Cardiac muscle cell (in vitro differentiated cells and primary cell): ENCODE measurements around the gene MTURN. TPM values are rescaled to one million over a fixed set of nuclear protein-coding genes. Genes with fewer than 3 reads are reported as not detected.
"Not testable (repeated sequence)": the region's sequence is repeated elsewhere in the genome, so short reads cannot be mapped to it uniquely, and the experiment has no call there.

Source experiments
- DNase-seq, 2 donors: peaks; one replicate each; pipeline versions ENCODE4 v3.0.0 to v3.0.0-alpha.2; 2010 to 2017; ENCODE audit warnings: low read depth in 1 of 2, low spot score in 1 of 2
- H3K27ac ChIP-seq: fragments of 200-600 bp; sonication (generic); 2 replicates; pipeline ENCODE4 v1.5.1; 2016
- H3K27me3 ChIP-seq: fragments of 200-600 bp; sonication (generic); 2 replicates; pipeline ENCODE4 v1.6.0; 2016; ENCODE audit warnings: control low read depth
- H3K36me3 ChIP-seq: fragments of 200-600 bp; sonication (generic); 2 replicates; pipeline ENCODE4 v1.5.1; 2016; ENCODE audit warnings: control low read depth
- H3K4me1 ChIP-seq: fragments of 200-600 bp; sonication (generic); 2 replicates; pipeline ENCODE4 v1.8.1; 2017; ENCODE audit warnings: low read depth, mild to moderate bottlenecking, mixed run types
- H3K4me3 ChIP-seq: fragments of 200-600 bp; sonication (generic); 2 replicates; pipeline ENCODE4 v1.5.1; 2016; ENCODE audit warnings: mild to moderate bottlenecking
- H3K9me3 ChIP-seq: fragments of 200-600 bp; sonication (generic); 2 replicates; pipeline ENCODE4 v1.5.1; 2017; ENCODE audit warnings: low read depth, mild to moderate bottlenecking, control low read depth
- CTCF ChIP-seq: IDR thresholded peaks from 2 replicates; pipeline ENCODE4 v1.5.1; 2012; ENCODE audit warnings: low read depth, mild to moderate bottlenecking, low read length
- polyA plus RNA-seq: library from polyadenylated mRNA; unstranded; fragments of >200 nt; fragmentation: Nextera tagmentation; extraction: Ambion mirVana; gene quantifications from 2 replicates; pipeline ENCODE4 v1.2.1, GENCODE V29; 2016
- total RNA-seq: library from RNA; depleted of rRNA; stranded (reverse); fragments of >200 nt; gene quantifications from 2 replicates; pipeline ENCODE4 v1.2.3, GENCODE V29; 2016

The MTURN gene
- total and polyA plus RNA-seq, 2 experiments from 2014 or later = 11.2 to 39.3 TPM

GRCh38 chr7:30091491-30091912 is 43.3 kb upstream of the MTURN start:
- TF ChIP-seq CTCF = no peak
- DNase-seq = peak in 1 of 2 donors; percentile 88
- no peaks in the 10 kb centered on the region for H3K36me3 ChIP-seq
- no peaks in the 10 kb centered on the region for H3K27me3 ChIP-seq
- H3K9me3 ChIP-seq = no peaks in the 10 kb centered on the region
- H3K4me3 ChIP-seq = no peak overlapping the region
- H3K4me1 ChIP-seq = no peaks in the 10 kb centered on the region
- no peak overlapping the region for H3K27ac ChIP-seq

- no peak overlapping the region for H3K27ac ChIP-seq
- DNase-seq = no peak
- TF ChIP-seq CTCF = no peak
- no peak overlapping the region for H3K4me3 ChIP-seq
- H3K9me3 ChIP-seq = no peaks in the 10 kb centered on the region
- H3K27me3 ChIP-seq = no peaks in the 10 kb centered on the region
- H3K36me3 ChIP-seq = no peaks in the 10 kb centered on the region
- no peaks in the 10 kb centered on the region for H3K4me1 ChIP-seq
Measured at GRCh38 chr7:30091987-30092386, 42.8 kb upstream of the MTURN start.

- TF ChIP-seq CTCF = no peak
- peak in 1 of 2 donors; percentile 63 for DNase-seq
- Histone ChIP-seq H3K27ac (no peak overlapping the region), H3K9me3 (no peaks in the 10 kb centered on the region), H3K4me1 (no peaks in the 10 kb centered on the region), H3K4me3 (no peak overlapping the region), H3K36me3 (no peaks in the 10 kb centered on the region), H3K27me3 (no peaks in the 10 kb centered on the region)
Measured at GRCh38 chr7:30093420-30093952, 41.3 kb upstream of the MTURN start.

GRCh38 chr7:30098599-30098998 is 36.2 kb upstream of the MTURN start:
- H3K4me3 ChIP-seq, H3K27ac ChIP-seq, H3K36me3 ChIP-seq, H3K9me3 ChIP-seq, H3K4me1 ChIP-seq, H3K27me3 ChIP-seq, DNase-seq: not testable (repeated sequence)

- Histone ChIP-seq H3K27ac (no peak overlapping the region), H3K9me3 (no peaks in the 10 kb centered on the region), H3K4me3 (no peak overlapping the region), H3K27me3 (no peaks in the 10 kb centered on the region), H3K4me1 (no peaks in the 10 kb centered on the region), H3K36me3 (no peaks in the 10 kb centered on the region)
- TF ChIP-seq CTCF = no peak
- no peak for DNase-seq
Measured at GRCh38 chr7:30102281-30102680, 32.5 kb upstream of the MTURN start.

- TF ChIP-seq CTCF = no peak
- no peak overlapping the region for H3K4me3 ChIP-seq
- no peaks in the 10 kb centered on the region for H3K4me1 ChIP-seq
- H3K36me3 ChIP-seq = no peaks in the 10 kb centered on the region
- H3K27me3 ChIP-seq = no peaks in the 10 kb centered on the region
- no peaks in the 10 kb centered on the region for H3K9me3 ChIP-seq
- DNase-seq = no peak
- H3K27ac ChIP-seq = no peak overlapping the region
Measured at GRCh38 chr7:30104157-30104556, 30.6 kb upstream of the MTURN start.
